Measurements from ENCODE around the gene GLIS2.
A peak's percentile ranks its signal among the peaks of the same experiment; 100 is the strongest.

Gene GLIS2

GRCh38 chr16:4298761-4299522 is 16.9 kb upstream of the GLIS2 start:
- DNase-seq, result no peak

- no peak for DNase-seq
These were observed 14.7 kb upstream of the GLIS2 start for GRCh38 chr16:4301177-4301576.

DNA sequence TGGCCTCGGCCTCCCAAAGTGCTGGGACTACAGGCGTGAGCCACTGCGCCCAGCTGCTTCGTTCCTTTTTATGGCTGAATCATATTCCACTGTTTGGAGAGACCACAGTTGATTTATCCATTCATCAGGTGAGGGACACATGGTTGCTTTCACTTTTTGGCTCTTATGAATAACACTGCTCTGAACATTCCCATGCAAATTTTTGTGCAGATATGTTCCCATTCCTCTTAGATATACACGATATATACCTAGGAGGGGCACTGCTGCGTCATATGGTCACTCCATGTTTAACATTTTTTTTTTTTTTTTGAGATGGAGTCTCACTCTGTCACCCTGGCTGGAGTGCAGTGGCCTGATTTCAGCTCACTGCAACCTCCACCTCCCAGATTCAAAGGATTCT is 13.9 kb upstream of the GLIS2 start:
- no peak for DNase-seq

GRCh38 chr16:4303973-4304372 is 11.9 kb upstream of the GLIS2 start:
- no peak for DNase-seq

- peak; percentile 44 for DNase-seq
These were observed 9.2 kb upstream of the GLIS2 start for GRCh38 chr16:4306470-4307214.

- peak; percentile 95 for DNase-seq
These were observed 8.4 kb upstream of the GLIS2 start for GRCh38 chr16:4307215-4308037.

DNA sequence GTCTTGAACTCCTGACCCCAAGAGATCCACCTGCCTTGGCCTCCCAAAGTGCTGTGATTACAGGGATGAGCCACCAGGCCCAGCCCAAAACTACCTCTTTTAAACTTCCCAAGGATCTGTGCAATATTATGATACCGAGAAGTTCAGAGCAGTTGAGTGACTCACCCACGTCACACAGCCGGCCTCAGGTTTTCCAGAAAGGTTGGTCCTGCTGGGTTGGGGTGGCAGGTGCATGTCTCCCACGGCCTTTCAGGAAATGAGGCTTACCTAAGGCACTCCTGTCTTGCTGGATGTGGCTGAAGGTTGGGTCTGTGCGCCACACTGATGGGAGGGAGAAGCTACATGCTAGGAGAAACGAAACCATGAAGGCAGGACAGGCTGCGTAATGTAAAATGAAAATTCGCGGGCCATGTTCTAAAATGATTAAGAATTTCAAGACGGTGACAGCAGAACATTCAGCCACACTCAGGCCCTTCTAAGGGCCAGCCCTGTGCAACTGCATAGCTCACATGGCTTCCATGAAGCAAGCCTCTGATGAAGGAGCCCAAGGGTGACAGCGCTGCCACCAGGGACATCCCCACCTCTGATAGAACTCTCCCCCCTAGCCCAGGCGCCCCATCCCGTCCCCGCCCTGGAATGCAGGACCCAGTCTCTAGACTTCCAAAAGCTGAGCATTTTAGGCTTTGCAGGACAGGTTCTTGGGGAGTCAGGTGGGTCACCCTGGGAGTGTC is 6.6 kb upstream of the GLIS2 start:
- DNase-seq, result no peak

- DNase-seq, result peak; percentile 62
These were observed 6.0 kb upstream of the GLIS2 start for GRCh38 chr16:4309833-4310266.

- DNase-seq, result no peak
These were observed 2.0 kb upstream of the GLIS2 start for GRCh38 chr16:4313563-4314531.

DNA sequence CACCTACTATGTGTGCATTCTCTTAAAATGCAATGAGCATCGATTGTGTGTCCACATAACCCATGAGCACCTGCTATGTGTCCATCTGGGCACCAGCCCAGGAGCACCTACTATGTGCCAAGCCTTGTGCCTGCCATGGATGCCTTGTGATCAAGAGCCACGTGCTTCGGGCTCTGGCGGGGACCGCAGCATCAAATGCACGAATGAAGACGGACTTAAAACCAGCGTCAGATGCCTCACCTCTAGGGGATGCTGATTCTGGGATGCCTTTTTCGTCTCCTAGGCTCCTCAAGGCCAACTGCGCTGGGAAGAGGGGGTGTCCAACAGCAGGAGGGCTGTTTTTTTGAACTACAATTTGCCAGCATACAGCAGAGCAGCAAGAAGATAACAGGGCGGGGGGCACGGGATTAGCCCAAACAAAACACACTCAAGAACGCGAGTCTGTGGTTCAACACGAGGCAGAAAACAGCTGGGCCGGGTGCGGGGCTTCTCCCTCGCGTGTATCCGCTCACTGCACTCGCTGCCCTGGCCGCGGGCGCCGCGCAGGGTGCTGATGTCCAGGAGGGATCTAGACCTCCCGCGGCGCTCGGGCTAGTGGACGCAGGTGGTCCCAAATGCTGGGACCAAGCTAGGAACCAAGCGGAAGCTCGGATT is 1.2 kb upstream of the GLIS2 start:
- no peak for DNase-seq

DNA sequence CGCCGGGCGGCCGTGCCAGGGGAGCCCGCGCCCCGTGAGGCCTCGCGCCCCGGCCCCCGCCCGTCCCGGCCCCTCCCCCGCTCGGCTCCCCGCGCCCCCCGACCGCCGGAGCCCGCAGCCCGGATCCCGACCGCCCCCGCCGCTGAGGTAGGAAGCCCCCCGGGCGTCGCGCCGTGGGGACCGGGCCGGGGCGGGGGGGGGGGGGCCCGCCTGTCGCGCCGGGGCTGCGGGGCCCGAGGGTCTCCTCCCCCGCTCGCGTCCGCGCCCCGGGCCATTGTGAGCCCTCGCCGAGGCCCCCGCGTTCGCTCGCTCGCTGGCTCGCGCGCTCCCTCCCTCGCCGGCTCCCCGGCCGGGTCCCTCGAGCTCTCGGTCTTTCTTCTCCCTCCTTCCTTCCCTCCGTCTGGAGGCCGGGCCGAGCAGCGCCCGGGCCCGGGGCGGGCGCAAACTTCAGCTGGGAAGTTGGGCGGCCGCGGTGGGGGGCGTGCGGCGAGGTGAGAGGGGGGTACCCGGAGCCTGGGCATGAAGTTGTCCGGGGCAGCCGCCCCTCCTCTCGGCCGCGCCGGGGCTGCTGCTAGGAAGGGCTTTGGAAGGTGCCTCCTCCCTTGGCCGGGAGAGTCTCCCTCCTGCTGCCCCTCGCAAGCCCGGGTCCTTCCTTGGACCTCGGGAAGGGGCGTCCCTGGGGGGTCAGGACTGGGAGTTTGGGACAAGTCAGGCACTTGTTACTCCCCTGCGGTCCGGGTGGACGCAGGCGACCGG is 419 bp downstream of the GLIS2 start:
- DNase-seq, result no peak

DNA sequence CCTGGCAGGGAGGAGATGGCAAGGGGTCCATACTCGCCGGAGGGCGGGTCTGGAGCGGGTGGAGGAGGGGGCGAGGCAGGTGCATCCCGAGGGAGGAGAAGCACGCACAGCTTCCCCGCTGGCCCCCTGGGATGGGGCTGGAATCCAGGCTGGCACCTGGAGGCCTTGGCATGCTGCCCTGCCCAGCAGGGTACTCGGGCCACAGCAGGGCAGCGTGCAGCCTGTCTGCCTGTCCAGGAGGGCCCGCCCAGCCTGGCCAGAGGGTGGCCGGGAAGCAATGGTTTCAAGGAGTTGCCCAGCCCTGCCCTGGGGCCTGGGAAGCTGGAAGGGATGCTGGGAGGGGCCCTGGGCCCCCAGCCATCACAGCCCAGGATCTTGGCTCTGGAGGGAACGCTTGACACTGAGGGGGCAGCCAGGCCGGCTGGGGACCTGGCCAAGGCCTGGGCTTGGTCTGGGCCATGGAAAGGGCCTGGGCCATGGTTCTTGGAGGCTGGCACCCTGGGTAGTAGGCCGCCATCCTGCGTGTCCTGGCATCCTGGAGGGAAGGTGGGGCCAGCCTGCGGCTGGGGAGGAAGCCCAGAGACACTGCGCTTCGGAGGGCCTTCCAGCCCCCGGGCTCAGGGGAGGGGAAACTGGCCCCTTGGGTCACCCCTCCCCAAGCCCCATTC is 1.1 kb downstream of the GLIS2 start:
- DNase-seq, result no peak

DNA sequence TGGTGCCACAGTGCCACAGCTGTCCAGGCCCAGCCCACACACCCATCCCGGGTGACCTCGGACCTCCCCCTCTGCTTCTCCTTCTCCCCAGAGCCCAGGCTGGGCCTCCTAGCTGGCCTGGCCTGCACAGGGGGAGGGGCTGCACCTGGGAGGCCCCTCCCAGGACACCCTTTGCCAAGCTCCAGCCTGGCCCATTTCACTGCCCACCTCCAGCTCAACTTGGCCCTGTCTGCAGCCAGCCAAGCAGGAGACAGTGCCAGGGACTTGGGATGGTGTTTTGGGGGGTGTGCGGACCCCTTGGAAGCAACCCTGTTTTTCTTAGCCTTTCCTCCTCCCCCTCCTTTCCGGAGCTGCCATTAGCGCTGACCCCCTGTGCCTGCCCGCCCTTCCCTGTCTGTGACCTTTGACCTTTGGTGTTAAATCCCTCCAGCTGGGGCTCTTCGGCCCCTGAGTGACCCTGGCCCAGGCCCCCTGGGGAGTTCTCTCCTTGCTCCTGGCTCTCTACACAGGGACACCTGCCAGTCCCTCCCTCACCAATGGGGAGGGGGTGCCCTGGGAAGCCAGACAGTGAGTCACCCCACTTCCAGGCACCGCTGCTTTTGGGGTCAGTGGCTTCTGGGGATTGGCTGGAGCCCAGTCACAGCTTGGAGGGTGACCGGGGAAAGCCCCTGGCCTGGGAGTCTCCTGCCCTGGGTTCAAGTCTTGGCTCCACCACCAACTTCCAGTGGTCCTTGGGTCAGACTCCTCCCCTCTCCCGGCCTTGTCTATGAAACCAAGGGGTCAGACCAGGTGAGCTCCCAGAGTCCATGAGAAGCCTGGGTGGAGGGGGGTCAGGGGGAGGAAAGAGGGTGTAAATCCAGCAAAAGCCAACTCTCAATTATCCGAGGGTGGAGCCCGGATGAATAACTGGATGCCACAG is 1.9 kb downstream of the GLIS2 start:
- DNase-seq, result no peak

DNA sequence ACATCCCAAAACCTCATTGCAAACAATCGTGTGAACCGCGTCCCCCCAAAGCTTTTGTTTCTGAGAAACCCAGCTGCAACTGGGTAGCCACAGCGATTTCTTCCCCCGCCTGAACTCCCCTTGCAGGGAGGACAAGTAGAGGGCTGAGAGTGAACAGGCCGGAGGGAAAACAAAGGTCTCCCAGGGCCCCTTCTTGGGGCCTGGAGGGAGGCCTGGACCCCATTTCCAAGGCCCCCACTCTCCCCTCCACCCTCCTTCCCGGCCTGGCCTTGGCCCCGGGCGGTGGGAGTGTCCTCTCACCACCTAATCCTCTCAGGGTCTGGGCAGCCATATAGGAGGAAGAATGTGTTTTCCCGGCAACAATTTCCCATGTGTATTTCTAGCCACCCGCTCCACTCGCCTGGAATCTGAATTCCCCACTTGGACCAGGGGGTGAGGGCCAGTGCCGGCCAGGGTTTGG is 2.6 kb downstream of the GLIS2 start:
- DNase-seq, result no peak

DNA sequence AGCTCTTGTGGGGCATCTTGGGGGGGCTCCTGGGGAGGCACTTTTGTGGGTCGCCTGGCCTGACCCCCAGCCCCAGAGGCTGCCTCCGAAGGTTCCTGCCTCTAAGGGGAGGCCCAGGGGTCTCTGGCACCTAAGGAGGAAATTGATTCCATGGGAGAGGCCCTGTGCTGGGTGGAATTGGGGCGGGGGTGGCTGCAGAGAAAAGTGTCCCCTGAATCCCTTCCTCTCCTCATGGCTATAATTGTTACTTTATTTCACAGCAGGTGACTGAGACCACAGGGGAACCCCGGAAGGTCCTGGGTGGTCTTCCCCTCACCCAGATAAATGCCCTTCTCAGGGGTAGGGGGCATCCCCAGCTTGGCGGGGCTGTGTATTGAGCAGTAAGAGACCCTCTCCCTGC is 3.1 kb downstream of the GLIS2 start:
- DNase-seq, result no peak

DNA sequence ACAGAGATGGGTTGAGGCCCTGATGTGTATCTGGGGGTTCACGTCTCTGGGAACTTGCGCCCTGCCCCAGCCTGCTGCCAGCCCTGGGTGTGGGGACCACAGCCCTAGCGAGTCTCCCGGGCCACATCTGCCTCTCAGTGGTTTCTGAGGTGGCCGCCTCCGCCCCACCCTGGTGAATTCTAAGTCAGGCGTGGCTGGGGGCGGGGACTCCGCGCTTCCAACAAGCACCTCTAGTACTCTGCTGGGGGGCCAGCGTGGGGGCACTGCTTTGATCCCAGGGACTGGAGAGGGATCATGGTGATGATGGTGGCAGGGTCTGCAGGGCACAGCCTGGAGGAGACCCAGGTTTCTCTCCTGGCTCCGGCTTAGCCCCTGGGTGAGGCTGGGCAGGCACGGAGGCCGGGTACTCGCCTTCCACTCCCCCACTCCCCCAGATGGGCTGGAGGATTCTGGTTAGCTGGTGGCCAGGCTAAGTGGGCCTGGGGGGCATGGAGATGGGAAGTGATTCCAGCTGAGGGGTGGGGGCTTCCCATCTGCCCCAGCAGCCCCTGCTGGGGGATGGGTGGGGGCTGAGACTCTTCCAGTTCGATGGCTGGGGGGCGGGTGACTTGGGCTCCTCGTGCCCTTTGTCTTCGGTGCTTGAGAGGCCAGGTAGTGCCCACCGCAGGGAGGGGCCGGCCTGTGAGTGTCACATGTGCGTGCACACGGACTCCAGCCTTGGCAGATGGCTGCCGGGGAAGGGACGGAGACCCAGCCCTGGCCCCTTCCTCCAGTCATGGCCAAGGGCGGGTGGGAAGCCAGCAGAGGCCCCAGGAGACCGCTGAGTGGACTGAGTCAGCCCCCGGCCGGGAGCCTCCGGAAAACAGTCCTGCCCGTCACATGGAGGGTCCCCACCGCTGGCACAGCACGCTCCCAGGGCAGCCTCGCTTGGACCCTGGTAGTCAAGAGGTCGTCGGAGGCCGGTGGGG is 3.9 kb downstream of the GLIS2 start:
- DNase-seq, result peak; percentile 64

DNA sequence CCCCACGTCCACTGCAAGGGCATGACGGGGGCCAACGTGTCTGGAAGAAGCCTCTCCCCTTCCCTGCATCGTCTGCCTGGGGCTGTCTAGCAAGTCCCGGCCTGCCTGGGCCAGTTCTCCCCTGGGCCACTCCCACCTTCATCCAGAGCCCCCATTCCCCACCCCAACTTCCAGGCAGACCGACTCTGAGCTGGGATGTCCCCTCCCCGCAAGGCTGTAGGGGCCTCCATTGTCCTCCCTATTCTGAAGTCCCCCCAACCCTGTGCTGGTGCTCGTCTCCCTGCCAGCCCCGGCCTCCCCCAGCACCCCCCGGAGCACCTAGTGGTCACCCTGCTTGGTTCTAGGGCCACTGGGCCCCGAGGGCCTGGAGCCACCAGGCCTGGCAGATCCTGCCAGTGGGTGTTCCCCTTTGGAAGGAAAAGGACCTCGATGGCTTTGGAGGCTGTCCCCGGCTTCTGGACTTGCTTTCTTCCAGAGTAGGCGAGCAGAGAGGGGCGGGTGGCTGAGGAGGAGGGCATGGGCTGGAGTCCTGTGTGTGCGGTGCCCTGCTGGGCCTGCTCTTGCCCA is 4.8 kb downstream of the GLIS2 start:
- no peak for DNase-seq

Data from activated CD8-positive, alpha-beta memory T cell treated with anti-CD3 and anti-CD28 coated beads, Interleukin-2, amount 50 U/mL, for 4 hours (primary cell).